Measurements from ENCODE around the gene TBR1.

The TBR1 gene

DNA sequence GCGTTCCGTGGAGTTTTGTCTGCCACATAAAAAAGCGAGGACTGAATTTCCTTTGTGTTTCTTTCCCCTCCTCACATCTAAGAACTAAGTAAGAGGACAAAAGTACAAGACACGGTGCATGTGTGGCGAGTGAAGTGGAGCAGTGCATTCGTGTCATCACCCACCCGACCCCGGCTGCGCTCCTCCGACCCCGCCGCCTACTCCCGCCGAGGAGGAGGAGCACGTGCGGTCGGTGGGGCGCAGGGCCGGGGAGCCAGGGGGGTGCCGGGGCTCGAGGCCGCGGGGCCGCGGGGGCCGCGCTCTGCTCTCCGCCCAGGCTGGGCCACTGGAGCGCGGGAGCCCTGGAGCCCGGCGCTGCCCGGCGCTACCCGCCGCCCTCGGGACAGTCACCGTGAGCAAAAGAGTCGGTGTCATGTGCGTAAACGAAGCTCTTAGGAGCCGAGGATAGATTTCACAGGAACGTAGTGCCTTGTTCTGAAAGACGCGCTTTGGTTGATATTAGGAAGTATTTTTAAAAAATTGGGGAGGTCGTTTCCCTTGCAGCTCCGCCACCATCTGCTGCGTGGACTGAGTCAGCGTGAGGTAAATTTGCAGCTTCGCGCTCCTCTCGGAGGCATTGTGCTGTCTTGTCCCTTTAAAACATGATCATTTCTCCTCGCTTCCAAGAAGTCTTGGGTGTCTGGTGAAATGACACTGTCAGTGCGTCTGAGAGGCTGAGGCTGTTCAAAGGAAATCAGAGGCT is 11.0 kb downstream of the TBR1 start:
- TF ChIP-seq, protein P1, sequence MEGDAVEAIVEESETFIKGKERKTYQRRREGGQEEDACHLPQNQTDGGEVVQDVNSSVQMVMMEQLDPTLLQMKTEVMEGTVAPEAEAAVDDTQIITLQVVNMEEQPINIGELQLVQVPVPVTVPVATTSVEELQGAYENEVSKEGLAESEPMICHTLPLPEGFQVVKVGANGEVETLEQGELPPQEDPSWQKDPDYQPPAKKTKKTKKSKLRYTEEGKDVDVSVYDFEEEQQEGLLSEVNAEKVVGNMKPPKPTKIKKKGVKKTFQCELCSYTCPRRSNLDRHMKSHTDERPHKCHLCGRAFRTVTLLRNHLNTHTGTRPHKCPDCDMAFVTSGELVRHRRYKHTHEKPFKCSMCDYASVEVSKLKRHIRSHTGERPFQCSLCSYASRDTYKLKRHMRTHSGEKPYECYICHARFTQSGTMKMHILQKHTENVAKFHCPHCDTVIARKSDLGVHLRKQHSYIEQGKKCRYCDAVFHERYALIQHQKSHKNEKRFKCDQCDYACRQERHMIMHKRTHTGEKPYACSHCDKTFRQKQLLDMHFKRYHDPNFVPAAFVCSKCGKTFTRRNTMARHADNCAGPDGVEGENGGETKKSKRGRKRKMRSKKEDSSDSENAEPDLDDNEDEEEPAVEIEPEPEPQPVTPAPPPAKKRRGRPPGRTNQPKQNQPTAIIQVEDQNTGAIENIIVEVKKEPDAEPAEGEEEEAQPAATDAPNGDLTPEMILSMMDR (IDR thresholded peaks at IDR 0.05) = no peak
- Histone ChIP-seq H3K4me1 (ENCODE audit: control insufficient read depth in 1 of 2, insufficient read depth in 1 of 2, low read depth in 1 of 2, low read length in 1 of 2) (peaks cover 4 to 20% of the 10 kb centered on the region in 2 experiments), H3K4me3 (ENCODE audit: low read depth in 1 of 2, low read length in 1 of 2) (no peak overlapping the region), H3K36me3 (no peaks in the 10 kb centered on the region), H3K27me3 (peaks cover 100% of the 10 kb centered on the region), H3K9me3 (no peaks in the 10 kb centered on the region), H3K27ac (no peak overlapping the region)

DNA sequence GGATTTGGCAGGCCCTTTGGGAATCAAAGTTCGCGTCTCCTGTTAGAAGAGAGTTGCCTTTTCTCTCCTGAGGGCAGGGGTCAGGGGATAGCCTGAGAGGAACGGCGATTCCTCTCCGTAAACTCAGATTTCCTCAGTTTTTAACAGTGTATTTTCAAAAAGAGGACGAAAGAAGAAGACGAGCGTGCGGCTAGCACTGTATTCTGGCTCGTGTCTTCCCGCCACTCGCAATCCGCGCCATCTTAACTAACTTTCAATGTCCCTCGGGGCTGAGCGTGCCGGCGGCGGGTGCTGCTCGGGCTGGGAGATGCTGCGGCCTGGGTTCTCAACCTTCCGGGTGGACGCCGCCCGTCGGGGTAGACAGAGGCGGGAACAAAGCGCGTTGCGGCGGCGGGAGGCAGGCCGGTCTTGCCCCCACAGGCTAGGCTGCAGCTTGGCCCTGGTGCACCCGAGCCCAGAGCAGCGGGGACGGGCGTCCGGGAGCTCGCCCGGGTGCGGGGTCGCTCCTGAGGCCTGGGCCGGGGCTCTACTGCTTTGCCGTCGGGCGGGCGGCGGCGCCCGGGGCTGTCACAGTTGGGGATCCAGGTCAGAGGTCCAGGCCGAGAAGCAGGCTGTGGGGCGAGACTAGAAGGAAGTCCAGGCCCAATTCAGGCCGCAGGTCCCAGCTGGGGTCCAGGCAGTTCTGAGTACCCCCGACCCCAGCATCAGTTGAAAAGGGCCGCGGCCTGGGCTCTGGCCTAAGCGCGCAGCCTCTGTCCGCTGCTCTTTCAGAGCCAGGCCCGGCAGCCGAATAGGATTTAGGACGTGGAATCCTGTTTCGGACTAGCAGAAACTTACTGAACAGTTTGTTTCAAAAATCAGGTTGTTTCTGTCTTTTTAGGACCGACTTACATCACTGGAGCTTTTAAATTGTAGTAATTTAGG is 11.8 kb downstream of the TBR1 start:
- H3K4me3 ChIP-seq (ENCODE audit: low read depth in 1 of 2, low read length in 1 of 2) = no peak overlapping the region
- H3K9me3 ChIP-seq = no peaks in the 10 kb centered on the region
- peaks cover 100% of the 10 kb centered on the region for H3K27me3 ChIP-seq
- no peaks in the 10 kb centered on the region for H3K36me3 ChIP-seq
- peaks cover 4 to 20% of the 10 kb centered on the region in 2 experiments for H3K4me1 ChIP-seq (ENCODE audit: control insufficient read depth in 1 of 2, insufficient read depth in 1 of 2, low read depth in 1 of 2, low read length in 1 of 2)
- no peak overlapping the region for H3K27ac ChIP-seq
- TF ChIP-seq, protein P1 (IDR thresholded peaks at IDR 0.05) = no peak

DNA sequence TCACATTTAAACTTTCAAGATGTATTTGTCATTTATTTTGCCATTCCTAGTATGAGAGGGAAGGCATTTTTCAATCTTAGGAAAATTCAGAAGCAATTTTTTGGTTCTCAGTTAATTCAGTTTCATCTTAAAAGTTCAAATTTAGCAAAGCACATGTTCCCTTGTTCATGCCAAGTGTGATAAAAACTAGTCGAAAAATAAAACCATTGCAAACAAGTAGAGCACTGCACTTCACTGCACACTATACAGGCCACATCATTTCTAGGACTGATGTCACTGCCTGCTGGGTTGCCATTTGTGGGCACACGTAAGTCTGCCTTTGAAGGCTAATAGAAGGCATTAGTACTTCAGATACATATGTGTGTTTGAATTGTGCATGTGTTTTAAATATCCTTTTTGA is 14.3 kb downstream of the TBR1 start:
- Histone ChIP-seq H3K36me3 (no peaks in the 10 kb centered on the region), H3K4me3 (ENCODE audit: low read depth in 1 of 2, low read length in 1 of 2) (no peak overlapping the region), H3K27me3 (peaks cover 97% of the 10 kb centered on the region), H3K9me3 (no peaks in the 10 kb centered on the region), H3K27ac (no peak overlapping the region), H3K4me1 (ENCODE audit: control insufficient read depth in 1 of 2, insufficient read depth in 1 of 2, low read depth in 1 of 2, low read length in 1 of 2) (peaks cover 0 to 7% of the 10 kb centered on the region in 2 experiments)
- TF ChIP-seq, protein P1 (IDR thresholded peaks at IDR 0.05) = no peak

DNA sequence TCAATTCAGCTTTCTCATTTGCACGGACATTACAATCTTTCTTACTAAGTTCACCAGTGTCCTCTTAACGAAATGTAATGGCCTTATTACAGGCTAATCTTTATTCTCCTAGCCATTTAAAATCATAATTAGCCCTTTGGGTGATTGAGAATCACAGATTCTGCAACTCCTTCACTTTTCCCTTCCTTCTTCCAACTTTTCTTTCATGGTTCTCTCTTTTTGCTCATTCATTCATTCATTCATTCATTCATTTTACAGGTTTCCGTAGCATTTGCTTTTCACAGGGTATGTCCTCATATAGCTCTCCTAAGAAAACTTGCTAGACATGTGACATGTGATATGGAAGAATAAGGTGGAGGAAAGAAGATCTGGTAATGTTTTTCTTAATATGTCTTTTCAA is 16.0 kb downstream of the TBR1 start:
- H3K4me1 ChIP-seq (ENCODE audit: control insufficient read depth in 1 of 2, insufficient read depth in 1 of 2, low read depth in 1 of 2, low read length in 1 of 2) = peaks cover 0 to 3% of the 10 kb centered on the region in 2 experiments
- H3K27me3 ChIP-seq = peaks cover 89% of the 10 kb centered on the region
- no peak overlapping the region for H3K4me3 ChIP-seq (ENCODE audit: low read depth in 1 of 2, low read length in 1 of 2)
- TF ChIP-seq, protein P1 (IDR thresholded peaks at IDR 0.05) = no peak
- H3K27ac ChIP-seq = no peak overlapping the region
- no peaks in the 10 kb centered on the region for H3K9me3 ChIP-seq
- no peaks in the 10 kb centered on the region for H3K36me3 ChIP-seq

DNA sequence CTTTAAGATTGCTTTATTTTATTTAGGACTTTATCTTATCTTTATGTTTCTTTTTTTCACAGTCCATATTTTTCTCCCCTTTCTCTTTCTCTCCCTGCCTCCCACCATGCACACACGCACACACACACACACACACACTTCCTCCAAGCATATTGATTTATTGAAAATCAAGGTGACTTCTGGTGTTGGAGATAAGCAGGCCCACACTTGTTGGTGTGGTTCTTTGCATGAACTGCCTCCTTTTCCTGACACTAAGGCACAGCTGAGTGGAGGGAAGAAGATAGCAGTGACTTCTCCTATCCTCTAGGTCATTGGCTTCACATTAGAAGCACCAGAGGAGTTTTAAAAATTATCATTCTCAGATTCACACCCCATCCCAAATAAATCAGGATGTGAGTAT is 18.0 kb downstream of the TBR1 start:
- Histone ChIP-seq H3K27ac (no peak overlapping the region), H3K27me3 (peaks cover 84% of the 10 kb centered on the region), H3K4me1 (ENCODE audit: control insufficient read depth in 1 of 2, insufficient read depth in 1 of 2, low read depth in 1 of 2, low read length in 1 of 2) (no peaks in the 10 kb centered on the region), H3K4me3 (ENCODE audit: low read depth in 1 of 2, low read length in 1 of 2) (no peak overlapping the region), H3K36me3 (no peaks in the 10 kb centered on the region), H3K9me3 (no peaks in the 10 kb centered on the region)
- TF ChIP-seq, protein P1 (IDR thresholded peaks at IDR 0.05) = no peak
